ENCODE results near the gene STEAP3. TPM values are rescaled to one million over a fixed set of nuclear protein-coding genes. Genes with fewer than 3 reads are reported as not detected.

The STEAP3 gene
- total and polyA plus RNA-seq, 2 donors (not counting 1 experiment from before 2014, with no cell fraction given): 1.1 to 1.6 TPM

- no peak overlapping the region for H3K4me3 ChIP-seq (ENCODE audit: control extremely low read depth in 1 of 5, extremely low read depth in 1 of 5, insufficient read depth in 1 of 5, low read depth in 2 of 5, low read length in 4 of 5)
- TF ChIP-seq, protein P1, sequence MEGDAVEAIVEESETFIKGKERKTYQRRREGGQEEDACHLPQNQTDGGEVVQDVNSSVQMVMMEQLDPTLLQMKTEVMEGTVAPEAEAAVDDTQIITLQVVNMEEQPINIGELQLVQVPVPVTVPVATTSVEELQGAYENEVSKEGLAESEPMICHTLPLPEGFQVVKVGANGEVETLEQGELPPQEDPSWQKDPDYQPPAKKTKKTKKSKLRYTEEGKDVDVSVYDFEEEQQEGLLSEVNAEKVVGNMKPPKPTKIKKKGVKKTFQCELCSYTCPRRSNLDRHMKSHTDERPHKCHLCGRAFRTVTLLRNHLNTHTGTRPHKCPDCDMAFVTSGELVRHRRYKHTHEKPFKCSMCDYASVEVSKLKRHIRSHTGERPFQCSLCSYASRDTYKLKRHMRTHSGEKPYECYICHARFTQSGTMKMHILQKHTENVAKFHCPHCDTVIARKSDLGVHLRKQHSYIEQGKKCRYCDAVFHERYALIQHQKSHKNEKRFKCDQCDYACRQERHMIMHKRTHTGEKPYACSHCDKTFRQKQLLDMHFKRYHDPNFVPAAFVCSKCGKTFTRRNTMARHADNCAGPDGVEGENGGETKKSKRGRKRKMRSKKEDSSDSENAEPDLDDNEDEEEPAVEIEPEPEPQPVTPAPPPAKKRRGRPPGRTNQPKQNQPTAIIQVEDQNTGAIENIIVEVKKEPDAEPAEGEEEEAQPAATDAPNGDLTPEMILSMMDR (IDR thresholded peaks at IDR 0.05): no peak
- TF ChIP-seq EZH2 (IDR thresholded peaks at IDR 0.05; ENCODE audit: borderline replicate concordance, insufficient read depth, low read depth, low read length, poor library complexity, severe bottlenecking): no peak
- intact Hi-C loops (cut with micrococcal nuclease): no loop called here
- Mint-ChIP-seq H3K4me3 (no peak overlapping the region), H3K27me3 (no peaks in the 10 kb centered on the region), H3K27ac (no peak overlapping the region), H3K4me1 (no peaks in the 10 kb centered on the region), H3K9me3 (ENCODE audit: insufficient read depth) (no peaks in the 10 kb centered on the region)
- H3K36me3 ChIP-seq (replicated peaks in 1 of 2; ENCODE audit: control extremely low read depth in 1 of 2, control insufficient read depth in 1 of 2, extremely low read depth in 1 of 2, insufficient read depth in 2 of 2, low read length in 1 of 2): no peaks in the 10 kb centered on the region
- H4K20me1 ChIP-seq (ENCODE audit: control insufficient read depth, insufficient read depth, low read length, poor library complexity, severe bottlenecking): no peaks in the 10 kb centered on the region
- no peaks in the 10 kb centered on the region for H3K79me2 ChIP-seq (ENCODE audit: control insufficient read depth, insufficient read depth, low read length)
- WGBS (ENCODE audit: insufficient coverage): 90% methylated on average over 3 of the region's 3 CpGs
- H3K9ac ChIP-seq (ENCODE audit: low read length): no peak overlapping the region
- CTCF ChIA-PET: no interaction called here
- H3K27me3 ChIP-seq (replicated peaks in 1 of 4; ENCODE audit: control extremely low read depth in 1 of 4, control insufficient read depth in 3 of 4, insufficient read depth in 4 of 4, low read length in 3 of 4): no peaks in the 10 kb centered on the region
- DNase-seq (no peak), ATAC-seq (ENCODE audit: low read depth) (no peak)
- no peak overlapping the region for H3K4me2 ChIP-seq (replicated peaks; ENCODE audit: low read depth, low read length, poor library complexity, severe bottlenecking)
- POLR2A ChIA-PET: no interaction called here
- H3K27ac ChIP-seq (ENCODE audit: low read length in 2 of 2): no peak overlapping the region
- peaks cover 0 to 11% (median 0%) of the 10 kb centered on the region in 3 donors for H3K9me3 ChIP-seq (ENCODE audit: control extremely low read depth in 1 of 3, control insufficient read depth in 2 of 3, insufficient read depth in 1 of 3, low read length in 2 of 3)
- H3K4me1 ChIP-seq (ENCODE audit: control insufficient read depth in 2 of 2, insufficient read depth in 2 of 2, low read length in 2 of 2): no peaks in the 10 kb centered on the region
- no peak overlapping the region for H2AFZ ChIP-seq (ENCODE audit: insufficient read depth, low read depth, low read length, poor library complexity, severe bottlenecking)
Measured at GRCh38 chr2:119249311-119249710, 25.7 kb downstream of the STEAP3 start.

DNA sequence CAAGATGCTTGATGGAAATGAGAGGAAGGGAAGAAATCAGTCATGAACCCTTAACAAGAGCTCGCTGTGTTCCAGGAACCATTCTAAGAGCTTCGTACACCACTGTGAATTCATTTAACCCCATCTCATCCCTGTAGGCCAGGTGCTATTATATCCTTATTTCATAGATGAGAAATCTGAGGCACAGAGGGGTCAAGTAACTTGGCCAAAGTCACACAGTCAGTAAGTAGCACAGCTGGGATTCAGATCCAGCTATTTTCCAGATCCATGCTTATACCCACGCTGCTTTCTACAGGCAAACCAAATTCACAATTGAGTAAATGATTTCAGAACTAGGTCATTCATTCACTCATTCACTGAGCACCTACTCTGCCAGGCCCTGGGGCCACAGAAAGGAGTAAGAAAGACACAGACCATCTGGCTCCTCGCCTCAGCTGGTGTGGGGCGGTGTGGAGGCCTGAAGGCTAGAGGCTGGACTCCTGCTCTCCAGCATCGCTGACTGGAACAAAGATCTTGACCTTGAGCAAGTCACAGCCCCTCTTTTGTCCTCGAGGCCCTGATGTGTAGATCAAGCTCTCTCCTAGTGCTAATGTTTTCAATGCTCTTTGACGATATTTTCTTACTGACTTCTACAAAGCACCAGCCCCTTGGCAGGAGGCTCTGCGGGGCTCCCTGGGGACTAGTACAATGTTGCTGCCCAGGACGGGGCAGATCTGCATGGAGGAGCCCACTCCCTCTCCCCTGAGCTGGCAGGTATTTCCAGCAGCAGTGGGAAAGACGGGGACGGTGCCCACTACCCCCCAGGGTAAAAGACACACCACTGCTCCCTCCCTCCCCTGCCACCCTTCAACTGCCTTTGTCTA, 26.5 kb downstream of the STEAP3 start:
- ATAC-seq (ENCODE audit: low read depth): no peak
- no peak overlapping the region for H3K9ac ChIP-seq (ENCODE audit: low read length)
- no peak overlapping the region for H3K4me3 ChIP-seq (ENCODE audit: control extremely low read depth in 1 of 5, extremely low read depth in 1 of 5, insufficient read depth in 1 of 5, low read depth in 2 of 5, low read length in 4 of 5)
- ChIA-PET CTCF (no interaction called here), POLR2A (no interaction called here)
- no peaks in the 10 kb centered on the region for H3K79me2 ChIP-seq (ENCODE audit: control insufficient read depth, insufficient read depth, low read length)
- TF ChIP-seq, protein P1 (IDR thresholded peaks at IDR 0.05): no peak
- TF ChIP-seq EZH2 (IDR thresholded peaks at IDR 0.05; ENCODE audit: borderline replicate concordance, insufficient read depth, low read depth, low read length, poor library complexity, severe bottlenecking): no peak
- no peak overlapping the region for H3K27ac ChIP-seq (ENCODE audit: low read length in 2 of 2)
- 85% methylated on average over 9 of the region's 12 CpGs for WGBS (ENCODE audit: insufficient coverage)
- H3K36me3 ChIP-seq (replicated peaks in 1 of 2; ENCODE audit: control extremely low read depth in 1 of 2, control insufficient read depth in 1 of 2, extremely low read depth in 1 of 2, insufficient read depth in 2 of 2, low read length in 1 of 2): no peaks in the 10 kb centered on the region
- no peaks in the 10 kb centered on the region for H4K20me1 ChIP-seq (ENCODE audit: control insufficient read depth, insufficient read depth, low read length, poor library complexity, severe bottlenecking)
- H3K4me3 Mint-ChIP-seq: no peak overlapping the region
- DNase-seq: no peak
- H3K4me1 ChIP-seq (ENCODE audit: control insufficient read depth in 2 of 2, insufficient read depth in 2 of 2, low read length in 2 of 2): no peaks in the 10 kb centered on the region
- H3K4me2 ChIP-seq (replicated peaks; ENCODE audit: low read depth, low read length, poor library complexity, severe bottlenecking): no peak overlapping the region
- H3K4me1 Mint-ChIP-seq: no peaks in the 10 kb centered on the region
- no peaks in the 10 kb centered on the region for H3K27me3 Mint-ChIP-seq
- H3K9me3 Mint-ChIP-seq (ENCODE audit: insufficient read depth): no peaks in the 10 kb centered on the region
- no peak overlapping the region for H2AFZ ChIP-seq (ENCODE audit: insufficient read depth, low read depth, low read length, poor library complexity, severe bottlenecking)
- intact Hi-C loops (cut with micrococcal nuclease): no loop called here
- H3K9me3 ChIP-seq (ENCODE audit: control extremely low read depth in 1 of 3, control insufficient read depth in 2 of 3, insufficient read depth in 1 of 3, low read length in 2 of 3): peaks cover 0 to 11% (median 0%) of the 10 kb centered on the region in 3 donors
- no peaks in the 10 kb centered on the region for H3K27me3 ChIP-seq (replicated peaks in 1 of 4; ENCODE audit: control extremely low read depth in 1 of 4, control insufficient read depth in 3 of 4, insufficient read depth in 4 of 4, low read length in 3 of 4)
- H3K27ac Mint-ChIP-seq: no peak overlapping the region

Measured in B cell (primary cell).